HG02642 (cell line): Measurements from ENCODE around the gene SCIN.
"Not testable (repeated sequence)": the region's sequence is repeated elsewhere in the genome, so short reads cannot be mapped to it uniquely, and the experiment has no call there.

Source experiments
- ATAC-seq: cut with Tn5 transposase; IDR thresholded peaks from one replicate; pipeline ENCODE4 v1.9.1; 2021; ENCODE audit warnings: mild to moderate bottlenecking; ENCODE audit not compliant: unreplicated experiment, poor library complexity

SCIN gene

GRCh38 chr7:12643644-12644043 lies 73.1 kb downstream of the SCIN start:
- ATAC-seq: no peak

GRCh38 chr7:12645212-12645611 lies 74.7 kb downstream of the SCIN start:
- ATAC-seq: not testable (repeated sequence)

GRCh38 chr7:12646139-12646538 lies 75.6 kb downstream of the SCIN start:
- no peak for ATAC-seq

GRCh38 chr7:12647364-12648219 lies 77.1 kb downstream of the SCIN start:
- no peak for ATAC-seq

GRCh38 chr7:12648704-12649261 lies 78.3 kb downstream of the SCIN start:
- no peak for ATAC-seq

GRCh38 chr7:12649348-12649747 lies 78.8 kb downstream of the SCIN start:
- no peak for ATAC-seq

- ATAC-seq: no peak
Observed at GRCh38 chr7:12650080-12650479, 79.6 kb downstream of the SCIN start.

GRCh38 chr7:12653110-12653509 lies 82.6 kb downstream of the SCIN start:
- no peak for ATAC-seq

- ATAC-seq: no peak
Observed at GRCh38 chr7:12653518-12653917, 83.0 kb downstream of the SCIN start.

- no peak for ATAC-seq
Observed at GRCh38 chr7:12655161-12655560, 84.6 kb downstream of the SCIN start.

- not testable (repeated sequence) for ATAC-seq
Observed at GRCh38 chr7:12660423-12660822, 89.9 kb downstream of the SCIN start.

GRCh38 chr7:12660986-12661385 lies 90.5 kb downstream of the SCIN start:
- not testable (repeated sequence) for ATAC-seq

GRCh38 chr7:12661581-12661980 lies 91.1 kb downstream of the SCIN start:
- no peak for ATAC-seq

GRCh38 chr7:12670000-12670729 lies 99.6 kb downstream of the SCIN start:
- no peak for ATAC-seq

- no peak for ATAC-seq
Observed at GRCh38 chr7:12670743-12671520, 100.4 kb downstream of the SCIN start.

- ATAC-seq: not testable (repeated sequence)
Observed at GRCh38 chr7:12673436-12673835, 102.9 kb downstream of the SCIN start.

- no peak for ATAC-seq
Observed at GRCh38 chr7:12674053-12674452, 103.5 kb downstream of the SCIN start.

- peak; percentile 61 for ATAC-seq
Observed at GRCh38 chr7:12674861-12675260, 104.3 kb downstream of the SCIN start.

GRCh38 chr7:12683678-12684585 lies 113.4 kb downstream of the SCIN start:
- no peak for ATAC-seq
